Neural progenitor cell (in vitro differentiated cells): Measurements from ENCODE around the gene STK25.

Source experiments
- CTCF ChIP-seq: fragments of 200-600 bp; sonication (generic); IDR thresholded peaks from 2 replicates; pipeline ENCODE4 v1.5.1; 2017; ENCODE audit warnings: antibody characterized with exemption, mild to moderate bottlenecking
- EZH2 ChIP-seq: fragments of 200-600 bp; sonication (generic); IDR thresholded peaks from 2 replicates; pipeline ENCODE4 v1.6.1; 2017; ENCODE audit warnings: antibody characterized with exemption, mild to moderate bottlenecking, moderate library complexity

GRCh38 chr2:241489088-241489487 lies 19.3 kb downstream of the STK25 start:
- TF ChIP-seq CTCF (no peak), EZH2 (no peak)
